K562 (cell line): ENCODE measurements around the gene ZDHHC14.

Experiments used
- ARID3A ChIP-seq: IDR thresholded peaks from 2 replicates; pipeline ENCODE4 v1.6.1; 2012; ENCODE audit warnings: low read depth, low read length, improper control_type of control experiment, borderline replicate concordance
- CTCF ChIP-seq, 3 experiments: IDR thresholded peaks in 2 of 3; conservative IDR thresholded peaks in 1 of 3; 2 replicates each; pipeline ENCODE4 v1.5.1; 2011 to 2012; ENCODE audit warnings: low read length in 3 of 3, mild to moderate bottlenecking in 3 of 3, control low read depth in 2 of 3, improper control_type of control experiment in 1 of 3, inconsistent platforms in 1 of 3, low read depth in 1 of 3, mixed read lengths in 1 of 3, moderate library complexity in 1 of 3; ENCODE audit not compliant: insufficient read depth in 2 of 3
- EZH2 ChIP-seq: IDR thresholded peaks from 2 replicates; pipeline ENCODE4 v1.6.1; 2012; ENCODE audit warnings: low read depth, mild to moderate bottlenecking, inconsistent platforms, low read length, borderline replicate concordance
- NUFIP1 ChIP-seq: fragments of 450-650 bp; IDR thresholded peaks from 2 replicates; pipeline ENCODE4 v1.6.1; 2018; ENCODE audit not compliant: partially characterized antibody
- POLR2B ChIP-seq: fragments of 450-650 bp; IDR thresholded peaks from 2 replicates; pipeline ENCODE4 v1.6.1; 2018; ENCODE audit warnings: low read depth; ENCODE audit not compliant: partially characterized antibody
- POLR3G ChIP-seq: IDR thresholded peaks from 2 replicates; pipeline ENCODE4 v1.6.1; 2011; ENCODE audit not compliant: insufficient read length, insufficient replicate concordance; ENCODE audit errors: extremely low read depth
- PTTG1 ChIP-seq: fragments of 450-650 bp; IDR thresholded peaks from 2 replicates; pipeline ENCODE4 v1.6.1; 2016; ENCODE audit warnings: low read depth, mild to moderate bottlenecking, missing genetic modification characterization, missing compliant biosample characterization
- RAD51 ChIP-seq: fragments of 450-650 bp; IDR thresholded peaks from 2 replicates; pipeline ENCODE4 v1.7.1; 2016; ENCODE audit warnings: low read depth, mild to moderate bottlenecking, borderline replicate concordance
- SRSF7 ChIP-seq: fragments of 200-400 bp; formaldehyde crosslinking; optimal IDR thresholded peaks from 2 replicates; pipeline ENCODE3; 2017; ENCODE audit warnings: mild to moderate bottlenecking, low read depth, low read length
- YBX1 ChIP-seq: fragments of 450-650 bp; IDR thresholded peaks from 2 replicates; pipeline ENCODE4 v1.7.1; 2016; ENCODE audit warnings: mild to moderate bottlenecking
- ZNF239 ChIP-seq: fragments of 250-450 bp; sonication (Bioruptor Pico); IDR thresholded peaks from 2 replicates; pipeline ENCODE4 v1.4.0; 2020; ENCODE audit warnings: mild to moderate bottlenecking
- ZNF274 ChIP-seq: IDR thresholded peaks from 2 replicates; pipeline ENCODE4 v1.6.1; 2011; ENCODE audit warnings: low read depth, mild to moderate bottlenecking, low read length, moderate library complexity, borderline replicate concordance
- ZNF407 ChIP-seq: fragments of 450-650 bp; IDR thresholded peaks from 2 replicates; pipeline ENCODE4 v1.6.1; 2016; ENCODE audit warnings: low read depth
- ZZZ3 ChIP-seq: fragments of 450-650 bp; IDR thresholded peaks from 2 replicates; pipeline ENCODE4 v1.6.1; 2016; ENCODE audit warnings: antibody characterized with exemption, mild to moderate bottlenecking, moderate library complexity

- TF ChIP-seq ZNF274 (no peak), POLR2B (no peak), RAD51 (no peak), ARID3A (no peak), ZNF239 (CRISPR knock-in tag) (no peak), NUFIP1 (no peak), PTTG1 (tag) (no peak), SRSF7 (no peak), POLR3G (no peak), YBX1 (no peak), CTCF (IDR thresholded peaks at IDR 0.05 in 2 of 3, conservative IDR thresholded peaks at IDR 0.05 in 1 of 3; ENCODE audit: insufficient read depth in 2 of 3, low read depth in 1 of 3, low read length in 3 of 3) (no peak), ZZZ3 (no peak), EZH2 (no peak), ZNF407 (no peak)
Measured at GRCh38 chr6:157593596-157593995, 212.6 kb downstream of the ZDHHC14 start.
